HepG2 (cell line): Measurements from ENCODE around the gene SNAP25. TPM values are rescaled to one million over a fixed set of nuclear protein-coding genes. Genes with fewer than 3 reads are reported as not detected.
A peak's percentile ranks its signal among the peaks of the same experiment; 100 is the strongest.

Source experiments
- ATAC-seq: fragments of 200-7000 bp; cut with Tn5 transposase; 3 replicates; pipeline ENCODE4 v1.9.1; 2020; ENCODE audit warnings: mild to moderate bottlenecking, moderate library complexity
- BruUV-seq: library from RNA; stranded (reverse); fragments of 400-500 nt; replicated peaks from 2 replicates; lab custom pipeline; 2021; lab: Mats Ljungman, UMichigan
- CTCF ChIA-PET: fragments of 300-600 bp; formaldehyde crosslinking; extraction: SDS; loops from one replicate; lab custom pipeline; 2021; ENCODE audit warnings: low total read pairs, inconsistent platforms, low intra/inter-chr PET ratio; lab: Yijun Ruan, JAX
- POLR2A ChIA-PET: fragments of 350-600 bp; sonication (Branson Sonifier 250); formaldehyde crosslinking; loops from one replicate; lab custom pipeline; 2020; ENCODE audit warnings: antibody characterized with exemption, inconsistent platforms; lab: Yijun Ruan, JAX
- DNase-seq: peaks from one replicate; pipeline ENCODE4 v3.0.0-alpha.2; 2015; ENCODE audit warnings: low spot score
- FAIRE-seq: peaks from 3 replicates; lab custom pipeline; 2011; peaks lifted over from hg19 to GRCh38; lab: Jason Lieb, UNC
- H2AFZ ChIP-seq: one replicate; pipeline ENCODE4 v1.6.1; 2011; ENCODE audit warnings: low read length, inconsistent platforms
- H3K27ac ChIP-seq: fragments of 300-600 bp; 3 replicates; pipeline ENCODE4 v1.8.0; 2011; ENCODE audit warnings: mixed run types, mild to moderate bottlenecking, mixed read lengths, low read length, inconsistent platforms; ENCODE audit not compliant: insufficient read depth; ENCODE audit errors: extremely low read length
- H3K27me3 ChIP-seq, 2 experiments: fragments of 200-600 bp in 1 of 2; 2 replicates in 1 of 2; 3 replicates in 1 of 2; pipeline versions ENCODE4 v1.6.0 to v1.8.0; 2011; ENCODE audit warnings: low read length in 2 of 2, mild to moderate bottlenecking in 2 of 2, moderate library complexity in 2 of 2, inconsistent platforms in 1 of 2; ENCODE audit not compliant: insufficient read depth in 2 of 2, control insufficient read depth in 1 of 2
- H3K36me3 ChIP-seq, 2 experiments: fragments of 200-600 bp in 1 of 2; replicated peaks in 1 of 2; 2 replicates in 1 of 2; 3 replicates in 1 of 2; pipeline versions ENCODE4 v1.5.1 to v1.8.0; 2011; ENCODE audit warnings: low read length in 2 of 2, inconsistent platforms in 1 of 2; ENCODE audit not compliant: insufficient read depth in 2 of 2, control insufficient read depth in 1 of 2
- H3K4me1 ChIP-seq: 2 replicates; pipeline ENCODE4 v1.5.1; 2012; ENCODE audit warnings: low read length, inconsistent platforms; ENCODE audit not compliant: insufficient read depth
- H3K4me2 ChIP-seq: 2 replicates; pipeline ENCODE4 v1.6.0; 2011; ENCODE audit warnings: low read depth, low read length, inconsistent platforms
- H3K4me3 ChIP-seq, 3 experiments: fragments of 200-600 bp in 1 of 3; sonication (generic), shearing (Covaris generic) in 1 of 3; replicated peaks in 1 of 3; 2 replicates each; pipeline ENCODE4 v1.5.1; 2011 to 2016; ENCODE audit warnings: low read length in 3 of 3, inconsistent platforms in 2 of 3, low read depth in 2 of 3, mild to moderate bottlenecking in 2 of 3, control low read depth in 1 of 3, mixed read lengths in 1 of 3; ENCODE audit not compliant: insufficient read depth in 1 of 3
- H3K79me2 ChIP-seq: one replicate; pipeline ENCODE4 v1.6.1; 2011; ENCODE audit warnings: low read length, inconsistent platforms; ENCODE audit not compliant: insufficient read depth
- H3K9ac ChIP-seq: 2 replicates; pipeline ENCODE4 v1.6.0; 2011; ENCODE audit warnings: mild to moderate bottlenecking, low read depth, low read length, inconsistent platforms; ENCODE audit not compliant: insufficient read depth
- H3K9me3 ChIP-seq: 2 replicates; pipeline ENCODE4 v1.5.1; 2012; ENCODE audit warnings: mild to moderate bottlenecking, low read length
- H4K20me1 ChIP-seq: 2 replicates; pipeline ENCODE4 v1.6.0; 2011; ENCODE audit warnings: inconsistent platforms, mild to moderate bottlenecking, low read length, moderate library complexity; ENCODE audit not compliant: insufficient read depth
- ARNTL ChIP-seq: sonication (generic); formaldehyde crosslinking; IDR thresholded peaks from 2 replicates; pipeline ENCODE4 v1.4.0; 2020; ENCODE audit warnings: mild to moderate bottlenecking, missing genetic modification reagents
- CERS6 ChIP-seq: sonication (generic); formaldehyde crosslinking; IDR thresholded peaks from 2 replicates; pipeline ENCODE4 v1.5.0; 2020; ENCODE audit warnings: missing genetic modification reagents
- CREB1 ChIP-seq, 2 experiments: fragments of 450-650 bp in 1 of 2; IDR thresholded peaks; 2 replicates each; pipeline ENCODE4 v1.6.1; 2016 to 2017; ENCODE audit warnings: control low read depth in 1 of 2, mild to moderate bottlenecking in 1 of 2, missing compliant biosample characterization in 1 of 2, missing genetic modification characterization in 1 of 2
- HNF4A ChIP-seq: sonication (generic); formaldehyde crosslinking; IDR thresholded peaks from 2 replicates; pipeline ENCODE4 v1.4.0; 2020; ENCODE audit warnings: missing genetic modification reagents
- JUND ChIP-seq: sonication (generic); formaldehyde crosslinking; IDR thresholded peaks from 2 replicates; pipeline ENCODE4 v1.8.0; 2022; ENCODE audit warnings: mild to moderate bottlenecking, missing genetic modification reagents
- LCORL ChIP-seq, 2 experiments: fragments of 450-650 bp in 1 of 2; sonication (generic) in 1 of 2; formaldehyde crosslinking in 1 of 2; IDR thresholded peaks; 2 replicates each; pipeline versions ENCODE4 v1.5.0 to v1.6.1; 2017 to 2020; ENCODE audit warnings: antibody characterized with exemption in 1 of 2, missing genetic modification reagents in 1 of 2
- ZNF780A ChIP-seq: sonication (generic); formaldehyde crosslinking; IDR thresholded peaks from 2 replicates; pipeline ENCODE4 v1.8.0; 2022; ENCODE audit warnings: mild to moderate bottlenecking, missing genetic modification reagents, moderate library complexity
- WGBS: methylation state at CpG from one replicate; pipeline ENCODE4 v1.1.6; 2017; ENCODE audit warnings: low lambda C conversion rate; 5-methylcytosine and 5-hydroxymethylcytosine counted together
- in situ Hi-C: cut with HindIII; loops from 2 replicates; pipeline ENCODE4 v1.10.0; 2017; ENCODE audit warnings: low pct_unique_long_range_greater_than_20kb; ENCODE audit not compliant: extremely low pct_ligation_motif_present
- intact Hi-C: fragments of 100-400 bp; cut with micrococcal nuclease; formaldehyde crosslinking; loops from one replicate; pipeline ENCODE4 v1.10.0; 2022; ENCODE audit not compliant: unreplicated experiment
- polyA plus RNA-seq, 8 experiments: library from polyadenylated mRNA; depleted of rRNA in 3 of 8; stranded (reverse) in 7 of 8; unstranded in 1 of 8; fragments of >200 nt; fragmentation: Illumina TruSeq in 4 of 8; extraction: Trizol in 4 of 8; gene quantifications; 2 replicates each; pipeline versions ENCODE4 v1.2.1 to v1.2.3, GENCODE V29; 2011 to 2016; ENCODE audit warnings: low read depth in 4 of 8, missing spikeins in 1 of 8, mixed read lengths in 1 of 8; ENCODE audit not compliant: insufficient read depth in 1 of 8
- total RNA-seq, 5 experiments: library from RNA; depleted of rRNA; stranded (reverse); fragments of >200 nt; fragmentation: Illumina TruSeq; extraction: Trizol; gene quantifications; 2 replicates each; pipeline ENCODE4 v1.2.3, GENCODE V29; 2016; ENCODE audit warnings: low read depth in 1 of 5

The SNAP25 gene
- total and polyA plus RNA-seq, 2 of the 13 experiments (the other 11 are each of a cell fraction or from before 2014, with no cell fraction given), result not detected

DNA sequence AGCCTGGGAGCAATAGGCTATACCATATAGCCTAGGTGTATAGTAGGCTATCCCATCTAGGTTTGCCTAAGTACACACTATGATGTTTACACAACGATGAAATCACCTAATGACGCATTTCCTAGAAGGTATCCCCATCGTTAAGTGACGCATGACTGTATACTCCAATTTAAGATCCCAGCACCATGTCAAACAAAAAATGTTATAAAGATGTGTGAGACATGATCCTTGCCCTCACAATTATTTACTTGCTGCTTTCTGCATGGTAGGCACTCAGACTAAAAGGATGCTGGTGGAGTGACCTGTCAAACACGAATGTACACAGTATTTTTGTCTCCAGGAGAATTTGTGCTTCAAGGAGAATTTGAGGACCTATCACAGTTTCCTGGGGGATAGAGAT, 32.3 kb downstream of the SNAP25 start (continued):
- no peak for TF ChIP-seq ZNF780A
- TF ChIP-seq ARNTL (CRISPR knock-in tag), result no peak
- peak; percentile 57; the same call in 1 of the 2 replicates for TF ChIP-seq CREB1 (IDR thresholded peaks at IDR 0.05)
- TF ChIP-seq CREB1 (CRISPR knock-in tag; IDR thresholded peaks at IDR 0.05), result peak; percentile 44; the same call in 1 of the 2 replicates
- no peak for TF ChIP-seq JUND (CRISPR knock-in tag)
- TF ChIP-seq HNF4A (CRISPR knock-in tag), result no peak
- TF ChIP-seq, all 625 proteins: peak for 9

- TF ChIP-seq CERS6 (CRISPR knock-in tag) (no peak), LCORL (IDR thresholded peaks at IDR 0.05) (no peak), LCORL (CRISPR knock-in tag; IDR thresholded peaks at IDR 0.05) (no peak)
- WGBS, result 59% methylated on average over 2 of the region's 3 CpGs
- Histone ChIP-seq H3K36me3 (no peaks in the 10 kb centered on the region), H3K27ac (no peak overlapping the region), H3K79me2 (no peaks in the 10 kb centered on the region), H3K9ac (no peak overlapping the region), H2AFZ (no peak overlapping the region), H4K20me1 (no peaks in the 10 kb centered on the region), H3K4me1 (no peaks in the 10 kb centered on the region), H3K4me3 (no peak overlapping the region), H3K4me2 (no peak overlapping the region), H3K27me3 (peaks cover 0 to 3% of the 10 kb centered on the region in 2 experiments; a peak in 2 of 5 replicates), H3K9me3 (no peaks in the 10 kb centered on the region)
- no TSS peak for BruUV-seq
- FAIRE-seq (no peak), ATAC-seq (no peak; the same call in 2 of the 3 replicates), DNase-seq (no peak)
- intact Hi-C loops, result no loop called here
- in situ Hi-C loops, result no loop called here
- ChIA-PET POLR2A (no interaction called here), CTCF (no interaction called here)
Measured at GRCh38 chr20:10253780-10254179, 35.1 kb downstream of the SNAP25 start.
